ENCODE measurements around the gene VAC14. TPM values are rescaled to one million over a fixed set of nuclear protein-coding genes. Genes with fewer than 3 reads are reported as not detected.
"Not testable (repeated sequence)": the region's sequence is repeated elsewhere in the genome, so short reads cannot be mapped to it uniquely, and the experiment has no call there.

Gene VAC14
- total RNA-seq, 1 experiment from 2014 or later, result 33.9 TPM

- no peak for DNase-seq (ENCODE audit: low read depth)
These were observed 154.4 kb downstream of the VAC14 start, which contains the start of gene IL34 for GRCh38 chr16:70646260-70647241. Gene IL34 (plus strand): TSS chr16:70646559. CDS start chr16:70646948, 389 bp downstream.

DNA sequence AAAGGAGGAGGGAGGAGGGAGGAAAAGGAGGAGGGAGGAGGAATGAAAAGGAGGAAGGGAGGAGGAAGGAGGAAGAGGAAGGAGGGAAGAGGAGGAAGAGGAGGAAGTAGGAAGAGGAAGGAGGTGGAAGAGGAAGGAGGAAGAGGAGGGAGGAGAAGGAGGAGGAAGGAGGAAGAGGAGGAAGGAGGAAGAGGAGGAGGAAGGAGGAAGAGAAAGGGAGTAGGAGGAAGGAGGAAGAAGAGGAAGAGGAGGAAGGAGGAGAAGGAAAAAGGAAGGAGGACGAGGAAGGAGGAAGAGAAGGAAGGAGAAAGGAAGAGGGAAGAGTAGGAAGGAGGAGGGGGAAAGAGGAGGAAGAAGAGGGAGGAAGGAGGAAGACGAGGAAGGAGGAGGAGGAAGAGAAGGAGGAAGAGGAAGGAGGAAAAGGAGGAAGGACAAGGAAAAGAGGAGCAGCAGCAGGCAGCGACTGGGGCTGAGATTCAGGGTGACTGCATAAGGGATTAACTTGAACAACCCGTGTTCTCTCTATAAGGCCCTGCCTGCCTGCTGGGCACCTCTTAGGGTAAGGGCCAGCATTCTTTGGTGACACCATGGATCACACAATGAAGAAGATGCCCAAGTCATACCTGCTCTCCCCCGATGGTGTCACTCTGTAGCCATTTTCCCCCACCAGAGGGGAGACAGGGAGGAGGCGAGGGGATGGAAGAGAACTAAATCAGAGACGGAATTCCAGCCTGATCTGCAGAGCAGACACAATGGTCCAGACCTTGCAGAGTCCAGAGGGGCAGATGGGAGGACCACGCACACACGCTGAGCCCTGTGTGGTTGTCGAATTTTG is 156.0 kb downstream of the VAC14 start:
- DNase-seq (ENCODE audit: low read depth), result no peak

- not testable (repeated sequence) for DNase-seq (ENCODE audit: low read depth)
These were observed 157.7 kb downstream of the VAC14 start for GRCh38 chr16:70643264-70643663.

- no peak for DNase-seq (ENCODE audit: low read depth)
These were observed 158.3 kb downstream of the VAC14 start for GRCh38 chr16:70642633-70643032.

- DNase-seq (ENCODE audit: low read depth), result peak; percentile 51
These were observed 161.9 kb downstream of the VAC14 start for GRCh38 chr16:70638814-70639792.

Other genes with a start within 250 kb of the VAC14 start
- 0.12 and 0.29 TPM in 2 replicates for gene IL34, start 154.6 kb downstream of the VAC14 start, total RNA-seq (2014; rRNA removed; shearing (Covaris generic))
- gene MTSS2, start 115.1 kb downstream of the VAC14 start, total RNA-seq (2014; rRNA removed; shearing (Covaris generic)), result 7.3 and 22.1 TPM in 2 replicates